GM19099 (cell line): ENCODE data around the gene NUBP1.
A peak's percentile ranks its signal among the peaks of the same experiment; 100 is the strongest.

Experiments used
- POLR2A ChIP-seq: IDR thresholded peaks from 3 replicates; pipeline ENCODE4 v1.6.1; 2011; ENCODE audit warnings: low read depth; ENCODE audit not compliant: insufficient read length; ENCODE audit errors: extremely low read depth

NUBP1 gene

GRCh38 chr16:10743610-10744369, at the start of gene NUBP1:
Gene NUBP1, plus strand, starts transcription at chr16:10743842. Its CDS starts 22 bp downstream, at chr16:10743864.
- TF ChIP-seq POLR2A, result peak; percentile 92

DNA sequence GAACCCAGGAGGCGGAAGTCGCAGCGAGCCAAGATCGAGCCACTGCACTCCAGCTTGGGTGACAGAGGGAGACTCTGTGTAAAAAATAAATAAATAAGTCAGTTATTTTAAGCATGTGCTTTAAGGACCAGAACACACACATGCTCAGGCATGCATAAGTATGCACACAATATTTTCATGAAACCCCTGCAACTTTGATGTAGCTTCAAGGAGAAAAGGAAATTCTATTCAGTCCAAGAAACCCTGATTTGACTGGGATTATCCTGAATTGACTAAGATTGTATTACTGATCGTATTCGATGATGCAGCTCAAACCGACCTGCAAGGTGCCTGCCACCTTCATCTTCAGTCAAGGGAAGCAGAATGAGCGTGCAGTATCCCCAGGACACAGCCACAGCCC, 49.8 kb upstream of the NUBP1 start:
- no peak for TF ChIP-seq POLR2A

GRCh38 chr16:10694306-10694705, 49.3 kb upstream of the NUBP1 start:
- TF ChIP-seq POLR2A, result no peak

- TF ChIP-seq POLR2A, result no peak
These were observed 48.8 kb upstream of the NUBP1 start, which contains the start of gene TEKT5 for GRCh38 chr16:10694830-10695229. Gene TEKT5, minus strand, starts transcription at chr16:10694930. Its CDS starts 57 bp downstream, at chr16:10694873.

DNA sequence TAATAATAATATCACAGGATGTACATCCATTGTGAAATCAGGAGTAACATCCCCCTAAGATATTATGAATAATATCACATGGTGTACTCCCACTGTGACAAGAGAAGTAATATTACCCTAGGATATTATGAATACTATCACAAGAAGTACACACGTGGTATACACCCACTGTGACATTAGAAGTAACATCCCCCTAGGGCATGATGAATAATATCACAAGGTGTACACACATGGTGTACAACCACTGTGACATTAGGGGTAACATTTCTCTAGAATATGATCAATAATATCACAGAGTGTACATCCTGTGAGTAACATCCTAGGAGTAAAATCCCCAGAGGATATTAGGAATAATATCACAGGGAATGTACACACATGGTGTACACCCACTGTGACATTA, 43.9 kb upstream of the NUBP1 start:
- no peak for TF ChIP-seq POLR2A

DNA sequence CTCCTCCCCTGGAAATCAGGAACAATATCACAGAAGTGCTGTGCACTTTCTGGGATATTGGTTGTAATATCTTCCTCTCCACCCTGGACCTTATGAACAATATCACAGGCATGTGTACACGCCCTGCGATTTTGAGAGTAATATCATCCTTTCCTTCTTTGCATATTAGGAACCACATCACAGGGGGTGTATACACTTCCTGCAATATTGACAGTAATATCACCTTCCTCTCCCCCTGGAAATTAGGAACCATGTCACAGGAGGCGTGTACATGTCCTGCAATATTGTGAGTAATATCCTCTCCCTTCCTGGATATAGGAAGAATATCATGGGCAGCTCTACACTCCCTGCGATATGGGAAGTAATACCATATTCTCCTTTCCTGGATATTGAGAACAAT, 34.7 kb upstream of the NUBP1 start:
- no peak for TF ChIP-seq POLR2A

- no peak for TF ChIP-seq POLR2A
These were observed 15.4 kb upstream of the NUBP1 start for GRCh38 chr16:10728003-10728887.

- TF ChIP-seq POLR2A, result no peak
These were observed 14.3 kb upstream of the NUBP1 start for GRCh38 chr16:10729104-10730048.

GRCh38 chr16:10731790-10732189, 11.9 kb upstream of the NUBP1 start:
- TF ChIP-seq POLR2A, result no peak

DNA sequence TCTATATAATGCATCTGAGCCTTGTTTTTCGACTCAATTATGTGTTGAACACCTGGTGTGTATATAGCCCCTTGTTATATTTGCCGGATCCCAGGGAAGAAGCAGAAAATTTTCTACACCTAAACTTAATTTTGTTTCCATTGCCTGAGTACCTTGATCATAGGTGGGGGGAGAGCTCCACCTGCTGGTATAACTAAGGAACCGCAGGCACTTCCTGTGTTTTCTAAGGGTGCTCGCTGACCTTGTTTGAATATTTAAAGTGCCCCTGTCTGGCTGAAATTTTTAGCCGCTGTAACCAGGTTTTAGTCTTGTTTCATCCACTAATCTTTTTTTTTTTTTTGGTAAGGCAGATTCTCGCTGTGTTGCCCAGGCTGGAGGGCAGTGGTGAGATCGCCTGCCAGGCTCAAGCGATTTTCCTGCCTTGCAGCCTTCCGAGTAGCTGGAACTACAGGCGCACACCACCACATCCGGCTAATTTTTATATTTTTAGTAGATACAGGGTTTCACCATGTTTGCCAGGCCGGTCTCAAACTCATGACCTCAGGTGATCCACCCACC, 6.5 kb upstream of the NUBP1 start:
- no peak for TF ChIP-seq POLR2A

DNA sequence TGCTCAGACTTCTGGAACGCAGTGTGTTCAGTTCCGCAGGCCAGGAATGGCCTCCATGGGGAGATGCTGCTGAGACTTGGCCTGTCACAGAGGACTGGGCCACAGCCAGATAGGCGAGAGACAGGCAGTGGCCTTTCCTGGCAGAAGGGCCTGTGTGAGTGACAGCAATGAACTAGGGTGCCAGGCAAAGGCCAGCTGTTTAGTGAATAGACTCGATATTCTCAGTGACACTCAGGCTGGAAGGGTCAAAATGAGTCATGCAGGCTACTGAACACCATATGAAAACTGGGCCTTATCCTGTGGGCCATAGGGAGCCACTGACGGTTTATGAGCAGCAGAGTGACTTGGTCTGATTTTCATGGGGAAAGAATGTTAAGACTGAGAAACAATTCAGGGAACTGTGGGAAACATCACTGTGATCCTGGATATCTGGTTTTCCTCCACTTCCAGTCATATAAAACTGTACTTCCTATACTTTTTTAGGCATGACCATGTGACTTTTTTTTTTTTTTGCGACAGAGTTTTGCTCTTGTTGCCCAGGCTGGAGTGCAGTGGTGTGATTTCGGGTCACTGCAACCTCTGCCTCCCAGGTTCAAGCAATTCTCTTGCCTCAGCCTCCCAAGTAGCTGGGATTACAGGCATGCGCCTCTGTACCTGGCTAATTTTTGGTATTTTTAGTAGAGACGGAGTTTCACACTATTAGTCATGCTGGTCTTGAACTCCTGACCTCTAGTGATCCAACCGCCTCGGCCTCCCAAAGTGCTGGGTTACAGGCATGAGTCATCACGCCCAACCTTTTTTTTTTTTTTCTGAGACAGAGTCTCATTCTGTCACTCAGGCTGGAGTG, 5.2 kb upstream of the NUBP1 start:
- TF ChIP-seq POLR2A, result peak; percentile 50

DNA sequence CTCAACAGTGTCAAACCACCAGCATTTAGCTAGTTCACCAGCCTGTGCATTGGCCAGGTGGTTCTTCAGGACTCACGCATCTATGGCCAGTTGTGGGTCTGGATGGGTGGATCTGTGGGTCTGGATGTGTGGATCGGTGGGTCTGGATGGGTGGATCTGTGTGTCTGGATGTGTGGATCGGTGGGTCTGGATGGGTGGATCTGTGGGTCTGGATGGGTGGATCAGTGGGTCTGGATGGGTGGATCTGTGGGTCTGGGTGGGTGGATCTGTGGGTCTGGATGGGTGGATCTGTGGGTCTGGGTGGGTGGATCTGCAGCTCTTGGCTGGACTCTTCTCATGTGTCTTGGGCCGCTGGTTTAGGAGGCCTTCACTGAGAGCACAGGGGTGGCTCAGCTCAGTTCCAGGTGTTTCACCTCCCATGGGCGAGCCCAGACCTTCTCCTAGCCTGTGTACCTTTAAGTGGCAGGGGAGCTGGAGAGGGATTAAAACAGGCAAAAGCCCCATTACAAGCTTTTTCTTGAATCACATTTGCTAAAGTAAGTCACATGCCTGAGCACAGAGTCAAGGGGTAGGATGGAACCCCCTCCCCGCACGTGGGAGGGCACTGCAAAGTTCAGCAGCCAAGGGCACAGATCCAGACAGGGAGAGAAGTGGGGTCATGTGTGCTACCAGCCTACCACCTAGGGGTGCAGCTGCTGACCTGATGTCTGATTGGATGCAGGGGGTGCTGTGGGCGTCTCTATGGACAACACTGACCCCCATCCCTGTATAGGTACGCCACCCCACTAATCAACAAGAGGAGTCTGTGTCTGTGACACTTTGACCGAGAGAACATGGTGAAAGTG, 3.4 kb upstream of the NUBP1 start:
- TF ChIP-seq POLR2A, result no peak

- TF ChIP-seq POLR2A, result no peak
These were observed 2.8 kb upstream of the NUBP1 start for GRCh38 chr16:10740845-10741208.
